Activated CD4-positive, alpha-beta T cell treated with anti-CD3 and anti-CD28 coated beads, Interleukin-2, amount 50 U/mL, for 4 hours (primary cell): Measurements from ENCODE around the gene MYBPHL.

Experiments used
- DNase-seq, 2 experiments: peaks; one replicate each; pipeline ENCODE4 v3.0.0-alpha.2; 2020

MYBPHL gene

DNA sequence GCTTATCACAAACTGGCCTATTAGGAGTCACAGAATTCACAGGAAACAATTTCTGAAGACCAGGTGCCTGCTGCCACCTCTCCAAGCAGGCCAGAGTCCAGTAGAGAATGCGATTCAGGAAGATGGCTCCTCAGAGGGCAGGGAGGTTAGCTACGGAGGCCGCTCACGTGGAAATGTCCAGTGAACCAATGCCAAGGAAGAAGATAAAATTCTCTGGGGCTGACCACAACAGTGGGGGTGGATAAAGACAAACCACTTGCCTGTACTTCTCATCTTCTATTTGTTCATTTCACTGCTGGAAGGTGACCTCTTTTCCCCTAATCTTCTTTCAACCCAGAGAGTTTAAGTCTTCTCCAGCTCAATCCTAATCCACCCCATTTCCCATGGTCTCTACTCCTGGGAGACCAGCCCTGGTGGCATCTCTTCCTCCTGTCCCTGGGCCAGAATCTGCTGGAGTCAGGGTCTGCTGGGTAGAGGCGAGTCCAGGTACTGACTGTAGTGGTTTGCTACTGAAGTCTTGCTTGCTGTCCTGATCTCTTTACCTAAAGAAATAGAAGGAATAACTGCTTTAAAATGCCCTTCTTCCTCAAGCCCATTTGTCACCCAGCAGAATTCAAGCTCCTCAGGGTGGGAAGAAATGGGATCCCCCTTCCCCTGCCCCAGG is 27.1 kb downstream of the MYBPHL start:
- DNase-seq, result no peak

DNA sequence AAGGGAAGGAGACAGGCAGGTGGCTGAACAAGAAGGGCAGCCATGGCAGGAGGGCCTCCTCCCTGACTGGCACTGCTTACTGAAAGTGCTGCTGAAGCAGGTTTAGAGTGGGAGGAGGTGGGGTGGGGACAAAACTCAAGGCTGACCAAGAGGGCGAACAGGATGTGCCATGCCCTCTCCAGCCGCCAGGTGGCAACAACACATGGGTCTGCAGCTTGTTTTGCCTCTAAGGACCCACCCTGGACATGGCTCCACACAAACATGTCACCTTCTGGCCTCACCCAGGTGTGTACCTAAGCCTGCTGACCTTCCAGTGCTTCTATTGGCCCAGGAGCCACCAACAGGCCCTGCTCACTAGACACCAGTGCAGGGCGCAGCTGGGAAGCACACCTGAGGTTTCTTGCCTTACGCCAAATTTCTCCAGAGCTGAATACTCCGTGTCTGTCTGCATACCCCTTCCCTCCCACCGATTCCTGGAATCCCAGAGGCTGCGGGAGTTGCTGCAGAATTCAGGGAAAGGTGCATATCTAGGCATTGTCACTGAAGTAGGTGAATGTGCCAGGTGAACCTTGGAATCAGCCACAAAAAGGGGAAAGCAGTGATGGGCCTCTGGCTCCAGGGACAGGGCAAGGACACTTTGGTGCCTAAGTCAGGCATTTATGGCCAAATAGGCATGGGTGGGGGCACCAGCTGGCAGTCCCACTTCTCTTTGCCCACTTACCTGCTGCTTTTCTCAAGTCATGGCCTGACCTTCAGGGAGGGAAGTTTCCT is 29.2 kb downstream of the MYBPHL start:
- DNase-seq, result peak; percentile 50 to 53

DNA sequence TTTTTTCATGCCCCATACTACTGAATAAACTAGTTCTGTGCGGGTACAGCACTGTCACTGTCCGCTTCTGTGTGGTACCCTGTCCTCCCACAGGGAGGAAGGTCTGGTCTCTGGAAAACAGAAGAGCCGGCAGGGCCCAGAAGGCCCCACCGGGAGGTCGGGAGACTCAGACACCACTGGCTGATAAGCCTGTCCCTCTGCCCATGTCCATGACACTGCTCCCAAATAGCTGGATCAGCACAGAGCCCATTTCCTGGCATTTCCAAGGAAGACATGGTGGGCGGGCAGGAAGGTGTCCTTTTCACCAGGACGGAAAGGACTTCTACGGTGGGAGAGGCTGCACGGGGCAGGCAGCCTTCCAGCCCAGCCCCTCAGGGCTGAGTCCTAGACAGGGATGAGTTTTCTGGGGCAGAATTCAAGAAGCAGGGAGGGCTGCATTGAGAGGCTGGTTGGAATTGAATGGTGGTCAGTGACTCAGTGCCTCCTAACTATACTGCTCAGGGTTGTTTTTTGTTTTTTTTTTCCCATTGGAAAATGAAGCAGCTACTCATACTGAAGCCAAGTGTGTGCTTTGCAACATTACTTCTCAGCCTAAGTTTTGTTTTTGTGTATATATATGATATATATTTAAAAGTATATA is 31.0 kb downstream of the MYBPHL start:
- no peak for DNase-seq

DNA sequence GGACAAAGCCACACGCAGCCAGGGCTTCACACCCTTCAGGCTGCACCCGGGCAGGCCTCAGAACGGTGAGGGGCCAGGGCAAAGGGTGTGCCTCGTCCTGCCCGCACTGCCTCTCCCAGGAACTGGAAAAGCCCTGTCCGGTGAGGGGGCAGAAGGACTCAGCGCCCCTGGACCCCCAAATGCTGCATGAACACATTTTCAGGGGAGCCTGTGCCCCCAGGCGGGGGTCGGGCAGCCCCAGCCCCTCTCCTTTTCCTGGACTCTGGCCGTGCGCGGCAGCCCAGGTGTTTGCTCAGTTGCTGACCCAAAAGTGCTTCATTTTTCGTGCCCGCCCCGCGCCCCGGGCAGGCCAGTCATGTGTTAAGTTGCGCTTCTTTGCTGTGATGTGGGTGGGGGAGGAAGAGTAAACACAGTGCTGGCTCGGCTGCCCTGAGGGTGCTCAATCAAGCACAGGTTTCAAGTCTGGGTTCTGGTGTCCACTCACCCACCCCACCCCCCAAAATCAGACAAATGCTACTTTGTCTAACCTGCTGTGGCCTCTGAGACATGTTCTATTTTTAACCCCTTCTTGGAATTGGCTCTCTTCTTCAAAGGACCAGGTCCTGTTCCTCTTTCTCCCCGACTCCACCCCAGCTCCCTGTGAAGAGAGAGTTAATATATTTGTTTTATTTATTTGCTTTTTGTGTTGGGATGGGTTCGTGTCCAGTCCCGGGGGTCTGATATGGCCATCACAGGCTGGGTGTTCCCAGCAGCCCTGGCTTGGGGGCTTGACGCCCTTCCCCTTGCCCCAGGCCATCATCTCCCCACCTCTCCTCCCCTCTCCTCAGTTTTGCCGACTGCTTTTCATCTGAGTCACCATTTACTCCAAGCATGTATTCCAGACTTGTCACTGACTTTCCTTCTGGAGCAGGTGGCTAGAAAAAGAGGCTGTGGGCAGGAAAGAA is 32.0 kb downstream of the MYBPHL start:
- DNase-seq, result no peak

DNA sequence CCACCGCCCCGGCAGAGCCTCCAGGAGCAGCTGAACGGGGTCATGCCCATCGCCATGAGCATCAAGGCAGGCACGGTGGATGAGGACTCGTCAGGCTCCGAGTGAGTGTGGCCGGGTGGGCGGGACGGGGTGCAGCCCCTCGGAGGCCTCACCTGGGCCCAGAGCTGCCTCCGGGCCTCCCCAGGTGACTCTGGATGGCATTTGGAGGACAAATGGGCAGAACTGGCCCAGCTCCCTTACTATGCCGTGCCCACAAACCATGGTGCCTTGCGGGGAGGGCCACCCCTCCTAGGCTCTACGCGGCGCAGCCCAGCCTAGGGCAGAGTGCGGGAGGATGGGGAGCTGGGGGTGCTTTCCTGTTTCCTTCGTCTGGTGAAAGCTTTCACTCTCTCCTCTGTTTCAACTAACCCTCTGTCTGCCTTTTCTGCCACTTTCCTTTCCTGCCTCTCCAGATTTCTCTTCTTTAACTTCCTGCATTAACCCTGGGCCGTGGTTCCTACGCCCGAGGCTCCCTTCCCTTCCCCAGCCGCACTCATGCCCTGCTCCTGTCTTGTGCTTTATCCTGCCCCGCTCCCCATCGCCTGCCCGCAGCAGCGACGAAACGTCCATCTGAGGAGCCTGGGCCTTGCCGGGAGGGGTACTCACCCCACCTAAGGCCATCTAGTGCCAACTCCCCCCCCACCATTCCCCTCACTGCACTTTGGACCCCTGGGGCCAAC is 33.1 kb downstream of the MYBPHL start:
- no peak for DNase-seq

DNA sequence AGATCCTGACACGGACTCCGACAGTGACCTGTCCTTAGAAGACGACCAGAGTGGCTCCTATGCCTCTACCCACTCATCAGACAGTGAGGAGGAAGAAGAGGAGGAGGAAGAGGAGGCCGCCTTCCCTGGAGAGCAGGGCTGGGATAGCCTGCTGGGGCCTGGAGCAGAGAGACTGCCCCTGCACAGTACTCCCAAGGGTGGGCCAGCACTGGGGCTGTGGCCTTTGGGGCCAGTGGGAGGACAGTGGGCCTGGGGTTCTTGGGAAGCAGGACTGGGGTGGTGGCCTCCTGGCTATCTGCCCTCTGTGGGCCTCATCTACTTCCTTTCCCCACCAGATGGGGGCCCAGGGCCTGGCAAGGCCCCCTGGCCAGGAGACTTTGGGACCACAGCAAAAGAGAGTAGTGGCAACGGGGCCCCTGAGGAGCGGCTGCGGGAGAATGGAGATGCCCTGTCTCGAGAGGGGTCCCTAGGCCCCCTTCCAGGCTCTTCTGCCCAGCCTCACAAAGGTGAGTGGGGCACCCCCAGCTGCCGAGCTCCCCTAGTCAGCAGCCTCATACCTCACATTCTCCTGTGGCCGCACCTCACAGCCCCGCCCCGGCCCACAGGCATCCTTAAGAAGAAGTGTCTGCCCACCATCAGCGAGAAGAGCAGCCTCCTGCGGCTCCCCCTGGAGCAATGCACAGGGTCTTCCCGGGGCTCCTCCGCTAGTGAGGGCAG is 33.8 kb downstream of the MYBPHL start:
- no peak for DNase-seq

DNA sequence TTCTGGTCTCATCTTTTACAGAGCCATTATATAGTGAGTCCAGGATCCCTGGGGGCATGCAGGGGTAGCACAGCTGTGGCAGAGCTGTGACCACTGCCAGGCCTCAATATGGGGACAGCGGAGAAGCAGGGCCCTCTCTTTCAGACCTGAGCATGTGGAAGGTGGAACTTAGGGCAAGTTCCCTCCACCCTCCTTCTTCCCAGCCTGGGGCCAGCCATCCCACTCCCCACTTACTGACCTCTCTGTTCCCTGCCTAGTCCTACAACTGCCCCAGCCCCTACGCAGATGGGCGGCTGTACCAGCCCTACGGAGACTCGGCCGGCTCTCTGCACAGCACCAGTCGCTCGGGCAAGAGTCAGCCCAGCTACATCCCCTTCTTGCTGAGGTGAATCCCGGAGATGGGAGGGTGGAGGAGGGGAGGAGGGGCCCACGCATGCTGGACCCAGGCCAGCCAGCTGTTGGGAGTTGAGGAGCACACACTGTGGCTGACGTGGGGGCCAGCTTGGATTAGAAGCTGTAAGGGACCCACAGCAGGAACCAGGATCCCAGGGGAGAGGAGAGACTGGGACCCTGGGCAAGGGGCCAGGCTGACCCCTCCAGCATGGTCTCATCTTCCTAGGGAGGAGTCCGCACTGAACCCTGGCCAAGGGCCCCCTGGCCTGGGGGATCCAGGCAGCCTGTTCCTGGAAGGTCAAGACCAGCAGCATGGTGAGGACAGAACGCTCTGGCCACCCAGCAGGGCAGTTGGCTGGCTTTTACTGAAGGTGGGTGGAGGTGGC is 34.6 kb downstream of the MYBPHL start:
- no peak for DNase-seq

DNA sequence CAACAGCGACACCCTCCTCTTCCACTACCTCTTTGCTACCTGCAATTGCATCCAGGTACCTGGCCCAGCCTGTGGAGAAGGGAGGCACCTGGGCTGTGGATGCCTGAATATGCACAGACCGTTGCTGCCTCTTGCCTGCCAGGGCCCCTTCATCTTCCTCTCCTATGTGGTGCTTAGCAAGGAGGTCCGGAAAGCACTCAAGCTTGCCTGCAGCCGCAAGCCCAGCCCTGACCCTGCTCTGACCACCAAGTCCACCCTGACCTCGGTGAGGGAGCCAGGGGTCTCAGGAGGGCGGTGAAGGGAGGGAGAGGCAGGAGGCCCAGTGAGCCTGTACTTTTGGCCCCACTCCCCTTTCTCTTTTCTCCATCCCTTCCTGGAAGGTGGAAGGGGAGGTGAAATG is 35.4 kb downstream of the MYBPHL start:
- DNase-seq, result no peak

DNA sequence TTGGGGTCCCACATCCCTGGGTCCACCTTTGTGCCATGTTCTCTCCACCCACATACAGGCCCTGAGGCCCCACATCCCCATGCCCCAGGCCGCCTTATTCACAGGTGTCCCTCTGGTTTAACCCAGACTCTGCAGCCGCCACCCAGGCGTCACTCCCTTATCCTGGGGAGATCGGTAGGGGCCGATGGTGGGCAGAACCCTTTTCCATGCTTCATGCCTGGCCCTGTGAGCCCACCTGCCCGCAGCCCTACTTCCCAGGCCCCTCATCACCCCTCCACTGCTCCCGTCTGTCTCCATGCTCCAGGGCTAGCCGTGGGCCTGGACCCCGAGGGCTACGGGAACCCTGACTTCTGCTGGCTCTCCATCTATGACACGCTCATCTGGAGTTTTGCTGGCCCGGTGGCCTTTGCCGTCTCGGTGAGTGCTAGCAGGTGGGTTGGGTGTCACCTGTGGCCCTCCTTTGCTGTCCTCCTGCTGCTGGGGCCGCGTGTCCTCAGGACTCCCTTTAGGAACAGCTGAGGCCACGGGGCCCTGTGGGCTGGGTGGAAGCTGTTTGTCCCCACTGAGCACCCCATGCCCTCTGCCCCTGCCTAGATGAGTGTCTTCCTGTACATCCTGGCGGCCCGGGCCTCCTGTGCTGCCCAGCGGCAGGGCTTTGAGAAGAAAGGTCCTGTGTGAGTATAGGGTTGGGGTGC is 36.0 kb downstream of the MYBPHL start:
- DNase-seq, result no peak

DNA sequence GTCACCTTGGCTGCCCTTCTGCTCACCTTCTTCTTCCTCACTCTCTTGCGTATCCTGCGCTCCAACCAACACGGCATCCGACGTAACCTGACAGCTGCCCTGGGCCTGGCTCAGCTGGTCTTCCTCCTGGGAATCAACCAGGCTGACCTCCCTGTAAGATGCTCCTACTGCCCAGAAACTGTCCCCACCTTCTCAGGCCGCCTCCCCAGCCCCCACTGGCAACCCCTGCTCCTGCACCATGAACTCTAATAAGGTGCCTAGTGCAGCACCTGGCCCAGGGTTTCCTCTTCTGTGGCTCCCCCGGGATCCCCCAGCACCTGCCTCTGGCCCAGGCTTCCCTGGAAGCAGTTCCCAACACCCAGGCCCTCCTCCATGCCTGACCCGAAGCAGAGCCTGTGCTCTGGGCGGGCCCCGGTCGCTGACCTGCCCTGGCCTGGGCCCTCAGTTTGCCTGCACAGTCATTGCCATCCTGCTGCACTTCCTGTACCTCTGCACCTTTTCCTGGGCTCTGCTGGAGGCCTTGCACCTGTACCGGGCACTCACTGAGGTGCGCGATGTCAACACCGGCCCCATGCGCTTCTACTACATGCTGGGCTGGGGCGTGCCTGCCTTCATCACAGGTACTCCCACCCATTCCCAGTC is 36.7 kb downstream of the MYBPHL start:
- DNase-seq, result no peak

DNA sequence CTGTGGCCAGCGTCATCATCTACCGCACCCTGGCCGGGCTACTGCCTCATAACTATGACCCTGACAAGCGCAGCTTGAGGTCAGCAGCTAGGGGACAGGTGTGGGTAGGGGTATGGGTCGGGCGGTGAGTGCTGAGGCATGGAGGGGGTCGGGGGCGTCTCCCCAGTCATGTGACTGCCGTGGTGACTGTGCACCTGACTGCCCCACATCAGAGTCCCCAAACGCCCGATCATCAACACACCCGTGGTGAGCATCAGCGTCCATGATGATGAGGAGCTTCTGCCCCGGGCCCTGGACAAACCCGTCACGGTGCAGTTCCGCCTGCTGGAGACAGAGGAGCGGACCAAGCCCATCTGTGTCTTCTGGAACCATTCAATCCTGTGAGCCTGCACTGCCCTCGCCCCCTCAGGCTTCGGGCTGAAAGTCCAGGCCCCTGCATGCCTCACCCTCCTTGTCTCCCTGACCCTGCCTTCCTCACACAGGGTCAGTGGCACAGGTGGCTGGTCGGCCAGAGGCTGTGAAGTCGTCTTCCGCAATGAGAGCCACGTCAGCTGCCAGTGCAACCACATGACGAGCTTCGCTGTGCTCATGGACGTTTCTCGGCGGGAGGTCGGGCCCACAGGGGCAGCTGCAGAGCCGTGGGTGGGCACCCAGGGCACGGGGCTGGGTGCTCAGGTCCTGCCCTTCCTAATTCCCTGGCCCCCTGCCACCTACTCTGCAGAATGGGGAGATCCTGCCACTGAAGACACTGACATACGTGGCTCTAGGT is 37.4 kb downstream of the MYBPHL start:
- DNase-seq, result no peak

DNA sequence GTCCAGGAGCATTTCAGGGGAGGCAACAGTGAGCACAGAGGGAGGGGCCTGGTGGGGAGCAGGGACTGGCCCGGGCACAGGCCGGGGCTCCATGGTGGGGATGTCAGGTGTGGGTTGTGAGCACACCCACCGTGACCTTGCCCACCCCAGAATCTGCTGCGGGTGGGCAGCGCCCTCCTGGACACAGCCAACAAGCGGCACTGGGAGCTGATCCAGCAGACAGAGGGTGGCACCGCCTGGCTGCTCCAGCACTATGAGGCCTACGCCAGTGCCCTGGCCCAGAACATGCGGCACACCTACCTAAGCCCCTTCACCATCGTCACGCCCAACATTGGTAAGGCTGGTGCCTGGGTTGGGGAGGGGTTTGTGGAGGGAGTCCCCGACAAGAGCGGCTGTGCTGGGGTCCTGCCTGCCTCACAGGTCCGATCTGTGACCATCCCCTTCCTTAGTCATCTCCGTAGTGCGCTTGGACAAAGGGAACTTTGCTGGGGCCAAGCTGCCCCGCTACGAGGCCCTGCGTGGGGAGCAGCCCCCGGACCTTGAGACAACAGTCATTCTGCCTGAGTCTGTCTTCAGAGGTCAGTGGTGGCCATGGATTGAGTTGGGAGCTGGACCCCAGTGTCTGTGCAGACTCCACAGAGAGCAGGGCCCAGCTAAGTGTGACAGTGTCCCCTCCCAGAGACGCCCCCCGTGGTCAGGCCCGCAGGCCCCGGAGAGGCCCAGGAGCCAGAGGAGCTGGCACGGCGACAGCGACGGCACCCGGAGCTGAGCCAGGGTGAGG is 38.2 kb downstream of the MYBPHL start:
- DNase-seq, result no peak

DNA sequence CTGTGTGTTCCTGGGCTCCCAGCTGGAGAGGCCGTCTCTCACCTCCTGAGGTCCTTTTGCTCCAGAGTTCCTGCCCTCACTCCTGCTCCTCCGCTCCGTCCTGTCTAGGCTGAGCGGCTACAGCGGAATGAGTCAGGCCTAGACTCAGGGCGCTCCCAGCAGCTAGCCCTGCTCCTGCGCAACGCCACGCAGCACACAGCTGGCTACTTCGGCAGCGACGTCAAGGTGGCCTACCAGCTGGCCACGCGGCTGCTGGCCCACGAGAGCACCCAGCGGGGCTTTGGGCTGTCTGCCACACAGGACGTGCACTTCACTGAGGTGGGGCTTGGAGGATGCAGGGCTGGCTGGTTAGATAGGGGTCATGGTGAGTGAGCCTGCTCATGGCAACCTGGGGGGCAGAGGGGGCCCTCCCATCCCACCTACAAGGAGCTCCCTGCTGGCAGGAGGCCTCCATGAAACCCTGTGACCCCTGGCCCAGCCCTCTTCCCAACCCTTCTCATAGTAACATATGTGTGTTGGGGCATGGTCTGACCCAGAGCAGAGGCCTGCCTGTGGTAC is 39.0 kb downstream of the MYBPHL start:
- DNase-seq, result no peak

DNA sequence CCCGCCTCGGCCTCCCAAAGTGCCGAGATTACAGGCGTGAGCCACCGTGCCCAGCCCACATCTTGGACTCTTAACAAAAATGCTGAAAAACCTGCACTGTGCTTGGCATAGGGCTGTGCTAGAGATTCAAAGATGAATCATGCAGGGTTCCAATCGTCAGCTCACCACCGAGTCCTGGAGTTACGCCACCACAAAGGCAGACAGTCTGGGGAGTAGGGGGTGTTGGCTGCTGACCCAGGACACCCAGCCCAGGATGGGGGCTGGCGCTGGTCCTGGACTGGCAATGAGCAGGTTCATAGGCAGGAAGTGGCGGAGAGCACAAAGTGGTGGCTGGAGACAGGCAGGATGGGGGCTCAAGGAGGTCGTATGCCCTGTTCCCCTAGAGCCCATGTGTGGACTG is 39.8 kb downstream of the MYBPHL start:
- DNase-seq, result no peak

DNA sequence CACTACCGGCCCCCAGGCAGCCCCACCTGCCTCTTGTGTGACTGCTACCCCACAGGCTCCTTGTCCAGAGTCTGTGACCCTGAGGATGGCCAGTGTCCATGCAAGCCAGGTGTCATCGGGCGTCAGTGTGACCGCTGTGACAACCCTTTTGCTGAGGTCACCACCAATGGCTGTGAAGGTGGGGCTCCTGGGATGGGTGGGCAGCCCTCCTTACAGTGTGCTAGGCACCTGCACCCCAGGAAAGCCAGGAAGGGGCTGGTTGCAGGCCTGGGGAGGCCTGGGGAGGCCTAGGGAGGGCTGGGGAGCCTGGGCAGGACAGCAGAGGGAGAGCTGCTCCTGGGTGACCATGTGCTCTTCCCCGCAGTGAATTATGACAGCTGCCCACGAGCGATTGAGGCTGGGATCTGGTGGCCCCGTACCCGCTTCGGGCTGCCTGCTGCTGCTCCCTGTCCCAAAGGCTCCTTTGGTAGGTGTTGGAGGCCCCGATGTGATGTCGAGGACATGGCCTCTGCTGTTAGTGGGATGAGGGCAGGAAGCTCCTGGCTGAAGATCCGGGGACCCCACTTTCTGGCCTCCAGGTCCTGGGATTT is 41.0 kb downstream of the MYBPHL start:
- DNase-seq, result no peak

DNA sequence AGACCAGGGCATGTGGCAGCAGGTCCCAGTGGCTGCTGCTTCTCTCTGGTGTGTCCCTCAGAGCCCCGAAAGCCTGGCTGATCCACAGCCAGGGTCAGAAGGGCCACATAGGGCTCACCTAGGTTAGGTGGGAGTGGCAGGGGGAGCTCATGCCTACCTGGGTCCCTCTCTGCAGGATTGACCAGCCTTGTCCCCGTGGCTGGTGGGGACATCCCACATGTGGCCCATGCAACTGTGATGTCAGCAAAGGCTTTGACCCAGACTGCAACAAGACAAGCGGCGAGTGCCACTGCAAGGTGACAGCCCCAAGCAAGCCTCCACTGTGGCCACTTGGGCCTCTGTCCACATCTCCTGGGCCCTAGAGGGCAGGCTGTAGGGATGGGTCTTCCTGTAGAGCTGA is 41.8 kb downstream of the MYBPHL start:
- DNase-seq, result no peak

DNA sequence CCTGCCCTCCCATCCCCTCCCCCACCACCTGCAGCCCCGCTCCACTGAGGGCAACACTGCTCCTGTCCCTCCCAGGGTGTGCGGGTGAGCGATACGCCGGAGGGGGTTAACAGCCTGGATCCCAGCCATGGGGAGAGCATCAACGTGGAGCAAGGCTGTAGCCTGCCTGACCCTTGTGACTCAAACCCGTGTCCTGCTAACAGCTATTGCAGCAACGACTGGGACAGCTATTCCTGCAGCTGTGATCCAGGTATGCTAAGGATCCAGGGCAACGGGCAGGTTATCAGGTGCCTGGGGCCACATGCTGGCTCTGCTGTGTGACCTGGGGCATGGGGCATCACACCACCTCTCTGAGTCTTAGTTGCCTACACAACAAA is 42.4 kb downstream of the MYBPHL start:
- DNase-seq, result no peak
